ENCODE measurements around the gene PRKG1.
A peak's percentile ranks its signal among the peaks of the same experiment; 100 is the strongest.

PRKG1 gene

GRCh38 chr10:51599647-51600046, 525.4 kb downstream of the PRKG1 start:
- DNase-seq (ENCODE audit: low read depth) = no peak

DNA sequence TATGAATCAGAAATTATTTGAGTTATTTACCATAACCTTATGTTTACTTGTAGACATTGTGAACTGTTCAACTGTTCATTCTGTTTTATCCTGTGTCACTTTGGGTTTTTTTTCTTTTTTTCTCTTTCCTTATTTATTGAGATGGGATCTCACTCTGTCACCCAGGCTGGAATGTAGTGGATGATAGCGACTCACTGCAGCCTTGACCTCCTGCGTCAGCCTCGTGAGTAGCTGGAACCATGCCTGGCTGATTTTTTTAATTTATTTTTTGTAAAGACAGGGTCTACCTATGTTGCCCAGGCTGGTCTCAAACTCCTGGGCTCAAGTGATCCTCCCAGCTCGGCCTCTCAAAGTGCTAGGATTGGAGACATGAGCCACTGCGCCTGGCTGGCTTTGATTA, 528.0 kb downstream of the PRKG1 start:
- peak; percentile 2 for DNase-seq (ENCODE audit: low read depth)

GRCh38 chr10:51604579-51604978, 530.3 kb downstream of the PRKG1 start:
- no peak for DNase-seq (ENCODE audit: low read depth)

DNA sequence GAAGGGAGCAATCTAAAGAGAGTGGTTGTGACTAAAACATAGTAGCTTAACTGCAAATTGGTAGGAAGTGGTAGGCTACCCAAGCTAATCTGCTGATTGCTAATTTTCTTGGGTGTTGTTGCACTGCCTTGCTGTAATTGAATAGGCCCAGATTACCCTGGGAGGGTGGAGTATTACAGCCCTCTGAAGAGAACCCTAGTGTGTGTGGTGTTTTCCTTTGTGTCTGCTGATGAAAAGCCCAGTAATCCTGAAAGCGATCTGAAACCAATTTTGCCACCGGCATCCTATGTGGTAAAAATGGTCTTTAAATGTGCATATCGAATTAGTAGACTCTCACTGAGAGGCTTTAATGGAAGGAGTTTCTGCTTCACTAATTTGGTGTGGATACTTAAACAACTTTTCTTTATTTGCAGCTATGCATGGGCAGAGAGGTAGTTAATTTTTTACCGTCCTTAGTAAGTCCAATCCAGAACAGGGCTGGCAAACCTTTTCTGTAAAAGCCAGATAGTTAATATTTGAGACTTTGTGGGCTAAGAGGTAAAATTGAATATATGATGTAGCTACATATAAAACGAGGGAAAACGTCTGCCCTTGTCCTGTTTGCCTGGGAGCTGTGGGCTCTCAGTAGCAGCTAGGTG, 532.7 kb downstream of the PRKG1 start:
- DNase-seq (ENCODE audit: low read depth) = no peak

DNA sequence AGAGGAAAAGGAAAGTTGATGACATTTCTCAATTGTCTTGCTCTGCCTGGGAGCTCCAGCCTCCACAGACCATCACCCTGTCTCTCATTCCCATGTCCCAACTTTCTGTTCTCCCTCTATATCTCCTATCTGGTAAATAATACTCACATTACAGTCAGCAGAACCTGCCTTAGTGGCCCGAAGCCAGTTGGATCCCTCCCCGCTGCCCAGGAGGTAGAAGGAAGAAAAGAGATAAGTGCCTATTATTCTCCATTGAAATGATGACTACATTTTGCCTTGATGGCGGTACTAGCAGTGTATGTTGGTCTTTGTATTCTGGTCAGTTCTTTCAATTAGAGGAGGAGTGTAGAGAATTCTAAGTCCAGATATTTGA, 533.2 kb downstream of the PRKG1 start:
- no peak for DNase-seq (ENCODE audit: low read depth)

DNA sequence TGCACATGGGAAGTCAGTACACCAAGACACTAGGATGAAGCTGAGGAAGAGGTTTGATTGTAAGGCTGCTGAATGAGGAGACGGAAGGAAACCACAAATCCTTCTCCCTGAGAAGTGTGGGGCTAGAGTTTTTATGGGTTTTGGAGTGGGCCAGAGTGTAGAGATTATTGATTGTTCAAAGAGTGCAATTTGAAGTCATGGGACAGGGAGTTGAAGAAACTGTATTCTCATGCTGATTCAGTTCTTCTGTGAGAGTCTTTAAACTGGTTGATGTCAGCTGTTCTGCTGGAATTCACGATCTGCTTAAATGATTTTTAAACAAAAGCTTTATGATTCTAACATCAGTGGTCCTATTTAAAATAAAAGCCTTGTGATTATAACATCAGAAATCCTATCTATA, 533.9 kb downstream of the PRKG1 start:
- DNase-seq (ENCODE audit: low read depth) = no peak

DNA sequence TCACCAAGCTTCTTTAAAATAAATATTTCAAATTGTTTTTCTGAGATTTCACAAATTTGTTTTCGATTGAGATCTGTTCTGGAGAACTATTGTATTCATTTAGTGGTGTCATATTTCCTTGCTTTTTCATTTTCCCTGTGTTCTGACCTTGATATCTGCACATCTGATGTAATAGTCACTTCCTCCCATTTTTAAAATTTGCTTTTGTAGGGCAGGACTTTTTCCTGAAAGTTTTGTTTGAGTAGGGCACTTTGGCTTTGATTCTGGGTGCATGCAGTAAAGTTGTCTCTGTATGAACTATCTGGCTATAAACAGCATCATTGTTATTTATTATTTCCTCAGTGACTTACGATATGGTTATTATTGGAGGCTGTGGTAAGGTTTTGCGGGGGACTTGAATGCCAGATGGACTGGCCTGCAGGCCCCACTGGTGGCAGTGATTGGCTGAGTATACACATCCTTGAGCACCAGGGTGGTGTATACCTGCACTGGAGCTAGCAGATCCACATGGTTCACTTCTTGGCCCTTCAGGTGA, 541.5 kb downstream of the PRKG1 start:
- no peak for DNase-seq (ENCODE audit: low read depth)

DNA sequence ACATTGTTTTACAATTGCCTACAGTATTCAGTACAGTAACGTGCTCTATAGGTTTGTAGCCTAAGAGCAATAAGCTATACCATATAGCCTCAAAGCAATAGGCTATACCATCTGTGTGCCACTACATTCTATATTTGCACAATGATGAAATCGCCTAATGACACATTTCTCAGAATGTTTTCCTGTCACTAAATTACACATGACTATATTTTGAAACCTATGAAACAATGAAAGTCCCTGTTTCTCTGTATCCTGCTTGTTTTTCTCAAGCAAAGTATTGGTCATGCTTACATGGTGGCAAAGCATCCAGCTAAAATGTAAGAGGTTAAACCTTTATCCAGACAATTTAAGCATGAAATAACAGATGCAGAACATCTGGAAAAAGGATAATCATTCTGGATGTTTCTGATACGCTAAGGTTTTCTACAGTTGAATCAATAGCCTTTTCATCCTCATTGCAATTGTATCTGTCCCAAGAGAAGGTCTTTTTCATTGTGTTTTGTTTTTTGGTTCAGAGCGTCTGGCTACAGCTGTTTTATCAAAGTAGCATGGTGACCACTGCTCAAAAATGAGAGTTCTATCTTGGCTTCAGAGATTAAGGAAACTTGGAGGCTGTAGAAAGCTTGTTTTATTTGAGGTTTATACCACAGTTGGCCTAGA, 543.4 kb downstream of the PRKG1 start:
- no peak for DNase-seq (ENCODE audit: low read depth)

- no peak for DNase-seq (ENCODE audit: low read depth)
Measured at GRCh38 chr10:51619365-51619764, 545.1 kb downstream of the PRKG1 start.

- no peak for DNase-seq (ENCODE audit: low read depth)
Measured at GRCh38 chr10:51620131-51620530, 545.8 kb downstream of the PRKG1 start.

GRCh38 chr10:51624013-51624412, 549.7 kb downstream of the PRKG1 start:
- DNase-seq (ENCODE audit: low read depth) = no peak

GRCh38 chr10:51629934-51630639, 555.8 kb downstream of the PRKG1 start:
- DNase-seq (ENCODE audit: low read depth) = peak; percentile 19

GRCh38 chr10:51630640-51631005, 556.3 kb downstream of the PRKG1 start:
- DNase-seq (ENCODE audit: low read depth) = no peak

DNA sequence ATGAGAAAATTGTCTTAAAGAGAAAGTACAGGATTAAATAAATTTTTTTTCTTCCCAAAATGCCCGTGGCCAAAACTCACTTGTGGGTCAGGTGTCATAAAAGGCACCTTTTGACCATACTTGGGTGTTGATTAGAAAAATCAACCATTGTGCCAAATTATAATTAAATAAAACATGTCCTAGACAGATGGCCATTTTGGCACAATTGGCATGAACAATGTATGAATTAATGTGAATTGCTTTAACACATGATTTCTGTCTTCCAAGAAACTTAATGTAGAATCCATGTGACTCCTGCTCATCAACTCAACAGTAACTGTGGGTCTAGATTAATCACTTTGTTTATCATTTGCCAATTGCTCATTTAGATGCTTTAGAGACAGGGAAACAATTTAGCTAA, 561.1 kb downstream of the PRKG1 start:
- no peak for DNase-seq (ENCODE audit: low read depth)

- no peak for DNase-seq (ENCODE audit: low read depth)
Measured at GRCh38 chr10:51638211-51638610, 563.9 kb downstream of the PRKG1 start.

DNA sequence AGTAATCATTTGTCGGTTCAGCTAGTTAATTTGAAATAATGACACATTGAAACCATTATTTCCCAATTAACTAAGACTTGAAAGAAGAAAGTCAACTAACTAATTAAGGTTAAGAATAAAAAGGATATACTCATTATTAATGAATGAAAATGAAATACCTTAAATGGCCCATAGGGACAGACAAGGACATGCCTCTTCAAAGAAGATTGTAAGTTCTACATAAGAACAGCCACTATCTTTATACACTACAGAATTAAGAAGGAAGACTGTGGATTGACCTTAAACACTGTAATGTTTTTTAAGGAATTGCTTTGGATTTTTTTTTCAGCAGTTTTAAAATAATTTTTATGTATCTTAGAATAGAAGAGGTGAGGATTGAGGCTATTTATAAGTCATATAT, 564.5 kb downstream of the PRKG1 start:
- DNase-seq (ENCODE audit: low read depth) = no peak

- peak; percentile 29 for DNase-seq (ENCODE audit: low read depth)
Measured at GRCh38 chr10:51640120-51640819, 566.0 kb downstream of the PRKG1 start.

- no peak for DNase-seq (ENCODE audit: low read depth)
Measured at GRCh38 chr10:51642581-51642980, 568.3 kb downstream of the PRKG1 start.

DNA sequence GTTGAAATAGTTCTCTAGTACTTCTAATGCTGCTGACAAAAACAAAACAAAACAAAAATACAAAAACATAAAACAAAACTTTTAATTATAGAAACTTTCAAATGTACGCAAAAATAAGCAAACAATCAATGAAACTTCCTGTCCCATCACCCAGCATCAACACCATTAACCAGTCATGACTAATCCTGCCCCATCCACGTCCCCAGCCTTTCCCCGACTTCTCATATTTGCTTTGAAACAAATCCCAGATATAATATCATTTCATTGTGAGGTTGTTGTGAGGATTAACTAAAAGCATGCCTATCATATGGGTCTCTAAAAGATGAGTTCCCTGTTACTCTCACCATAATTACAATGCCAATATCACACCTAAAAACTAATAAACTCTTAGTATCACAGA, 569.4 kb downstream of the PRKG1 start:
- DNase-seq (ENCODE audit: low read depth) = no peak

- DNase-seq (ENCODE audit: low read depth) = no peak
Measured at GRCh38 chr10:51649064-51649463, 574.8 kb downstream of the PRKG1 start.

GRCh38 chr10:51651063-51651462, 576.8 kb downstream of the PRKG1 start:
- no peak for DNase-seq (ENCODE audit: low read depth)

- DNase-seq (ENCODE audit: low read depth) = no peak
Measured at GRCh38 chr10:51653025-51653424, 578.7 kb downstream of the PRKG1 start.

DNA sequence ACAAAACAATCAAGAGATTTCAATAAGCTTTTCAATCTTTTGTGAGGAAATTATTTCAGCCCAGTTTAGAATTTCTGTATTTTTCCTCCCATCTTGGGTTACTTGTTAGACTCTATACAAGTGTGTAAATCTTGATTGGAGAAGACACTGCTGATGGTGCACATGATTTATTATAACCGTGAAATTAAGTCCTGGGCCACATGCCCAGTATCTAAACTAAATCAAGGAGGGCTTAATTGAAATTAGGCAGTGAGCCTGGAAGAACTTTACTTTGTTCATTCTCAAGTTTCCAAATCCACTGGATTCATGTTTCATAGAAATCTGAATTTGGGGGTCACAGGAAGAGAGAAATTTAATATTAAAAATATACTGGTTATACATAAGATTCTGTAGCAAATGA, 580.6 kb downstream of the PRKG1 start:
- no peak for DNase-seq (ENCODE audit: low read depth)
